ENCODE data around the gene KLF4.
"Not testable (repeated sequence)": the region's sequence is repeated elsewhere in the genome, so short reads cannot be mapped to it uniquely, and the experiment has no call there.

The KLF4 gene

GRCh38 chr9:107489687-107490605 lies at the start of gene KLF4:
KLF4 (minus strand) TSS chr9:107489769; CDS start chr9:107489172, 597 bp downstream.
- DNase-seq, result peak; percentile 61

DNA sequence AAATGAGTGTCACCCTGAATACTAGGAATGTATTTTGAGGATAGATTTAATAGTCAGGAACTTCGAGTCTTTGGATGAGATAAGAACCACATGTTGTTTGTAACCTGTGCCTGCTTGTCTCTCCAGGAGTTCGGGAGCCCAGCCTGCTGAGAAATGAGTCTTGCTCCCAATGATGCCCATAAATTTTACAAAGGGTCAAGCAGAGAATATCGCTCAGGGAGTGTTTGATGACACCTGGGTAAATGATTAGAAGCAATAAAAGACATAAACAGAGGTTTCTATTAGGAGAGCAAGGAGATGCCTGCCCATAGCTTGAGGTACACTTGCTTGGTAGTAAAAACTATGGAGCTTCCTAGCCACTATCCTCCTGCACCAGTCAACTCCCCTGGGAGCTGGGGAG lies 46.9 kb upstream of the KLF4 start:
- DNase-seq, result no peak

DNA sequence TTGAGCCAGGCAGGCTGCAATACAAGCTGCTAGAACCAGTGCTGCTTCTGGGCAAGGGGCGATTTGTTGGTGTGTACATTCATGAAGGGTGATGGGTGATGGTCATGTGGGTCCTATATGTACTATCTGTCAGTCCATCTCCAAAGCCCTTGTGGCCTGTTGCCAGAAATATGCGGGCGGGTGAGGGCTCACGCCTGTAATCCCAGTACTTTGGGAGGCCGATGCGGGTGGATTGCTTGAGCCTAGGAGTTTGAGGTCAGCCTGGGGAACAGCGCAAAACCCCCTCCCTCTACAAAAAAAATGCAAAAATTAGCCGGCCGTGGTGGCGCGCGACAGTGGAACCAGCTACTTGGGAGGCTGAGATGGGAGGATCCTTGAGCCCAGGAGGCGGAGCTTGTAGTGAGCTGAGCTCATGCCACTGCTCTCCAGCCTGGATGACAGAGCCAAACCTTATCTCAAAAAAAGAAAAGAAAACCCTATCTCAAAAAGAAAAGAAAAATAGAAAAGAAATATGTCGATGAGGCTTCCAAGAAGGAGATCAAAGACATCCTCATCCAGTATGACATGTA lies 45.0 kb upstream of the KLF4 start:
- DNase-seq, result no peak

- DNase-seq, result no peak
Observed at GRCh38 chr9:107530679-107531078, 41.1 kb upstream of the KLF4 start.

DNA sequence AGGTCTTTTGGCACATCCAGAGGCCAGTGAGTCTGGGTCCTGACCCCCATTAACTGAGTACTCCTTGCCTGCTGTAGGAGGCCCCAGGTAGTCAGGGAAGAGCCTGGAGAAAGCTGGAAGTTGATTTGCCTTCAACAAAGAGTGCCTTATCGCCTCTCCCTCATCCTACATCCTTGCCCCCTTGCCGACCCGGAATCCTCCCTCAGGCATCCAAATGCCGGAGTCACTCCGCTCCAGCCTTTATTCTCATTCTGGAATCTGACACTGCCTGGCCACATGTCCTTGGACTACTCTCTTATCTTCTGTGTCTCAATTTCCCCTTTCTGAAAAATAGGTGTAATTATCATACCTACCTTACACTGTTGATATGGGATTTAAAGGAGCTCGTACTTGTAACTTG lies 39.1 kb upstream of the KLF4 start:
- DNase-seq, result no peak

DNA sequence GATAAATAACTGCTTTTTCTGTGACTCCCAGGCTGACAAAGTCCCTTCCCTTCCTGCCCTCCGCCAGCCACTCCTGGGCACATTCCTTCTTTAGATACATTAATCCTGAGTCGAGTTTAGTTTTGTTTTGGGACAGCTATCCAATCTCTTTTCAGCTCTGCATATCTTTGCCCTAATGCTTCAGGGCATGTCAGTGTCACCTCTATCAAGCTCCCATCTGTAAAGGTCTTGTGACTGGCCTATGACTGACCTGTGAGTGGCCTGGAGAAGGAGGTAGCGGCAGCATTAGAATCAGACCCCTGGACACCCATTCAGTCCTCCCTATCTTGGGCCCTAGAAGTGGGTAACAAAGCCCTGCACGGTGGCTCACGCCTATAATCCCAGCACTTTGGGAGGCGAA lies 34.0 kb upstream of the KLF4 start:
- DNase-seq, result no peak

- no peak for DNase-seq
Observed at GRCh38 chr9:107520186-107520585, 30.6 kb upstream of the KLF4 start.

- DNase-seq, result no peak
Observed at GRCh38 chr9:107518037-107518807, 28.7 kb upstream of the KLF4 start.

DNA sequence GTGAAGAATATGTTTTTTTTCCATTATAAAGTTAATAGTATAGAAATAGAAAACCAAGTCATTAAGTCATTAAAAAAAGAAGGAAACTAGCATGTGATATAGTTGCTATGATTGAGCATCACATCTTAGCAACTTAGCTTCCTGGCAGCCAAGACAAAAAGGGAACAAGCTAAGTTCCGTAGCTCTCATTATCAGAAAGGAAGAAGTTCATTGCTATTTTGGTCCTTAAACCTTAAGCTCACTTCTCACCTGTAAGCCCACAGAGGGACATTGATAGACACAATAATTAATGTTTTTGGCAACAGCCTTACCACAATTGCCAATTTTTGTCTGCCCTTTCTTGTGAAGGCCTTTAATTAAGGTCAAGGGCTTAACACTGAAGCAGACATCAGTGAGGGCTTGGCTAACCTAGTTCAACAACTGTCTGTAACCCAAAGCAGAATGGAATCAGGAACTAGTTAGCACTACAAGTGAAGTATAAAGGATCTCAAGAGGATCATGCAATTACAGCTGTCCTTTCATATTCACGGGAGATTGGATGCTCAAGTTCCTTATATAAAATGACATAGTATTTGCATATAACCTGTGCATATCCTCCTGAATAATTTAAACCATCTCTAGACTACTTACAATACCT lies 24.0 kb upstream of the KLF4 start:
- no peak for DNase-seq

DNA sequence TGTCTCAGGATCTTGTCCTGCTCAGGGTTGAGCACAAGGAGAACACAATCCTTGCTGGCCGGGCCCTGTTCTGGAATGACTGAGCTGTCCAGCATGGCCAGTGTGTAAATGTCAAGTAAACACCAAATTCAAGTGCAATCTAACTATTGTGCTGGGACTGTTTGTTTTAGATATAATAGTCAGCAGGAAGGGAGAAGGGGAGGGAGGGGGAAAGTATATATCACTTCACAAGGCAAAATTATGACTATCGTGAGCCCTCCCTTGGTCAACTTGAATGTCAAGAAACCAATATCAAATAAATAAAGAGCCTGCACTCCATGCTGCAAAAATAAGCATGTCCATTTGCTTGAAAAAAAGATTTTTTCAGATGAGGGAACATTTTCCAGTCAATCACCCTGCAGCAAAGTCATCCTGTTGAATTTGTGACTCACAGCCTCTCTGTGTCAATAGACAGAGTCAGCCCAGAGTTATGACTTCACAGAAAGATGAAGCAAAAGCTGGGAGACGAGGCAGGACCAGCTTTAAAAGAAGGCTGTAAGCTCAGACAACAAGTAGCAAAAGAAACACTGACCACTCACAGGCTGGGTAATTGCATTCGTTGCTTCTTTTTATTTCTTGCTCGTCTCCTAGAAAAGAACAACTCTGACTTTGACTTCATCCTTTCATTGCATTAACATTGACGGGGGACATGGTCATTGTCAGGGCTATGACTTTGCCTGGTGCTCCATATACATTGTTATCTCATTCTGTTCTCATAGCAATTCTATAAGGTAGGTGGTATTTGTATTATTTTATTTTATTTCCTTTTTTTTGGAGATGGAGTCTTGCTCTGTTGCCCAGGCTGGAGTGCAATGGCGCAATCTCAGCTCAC lies 15.3 kb upstream of the KLF4 start:
- DNase-seq, result no peak

- no peak for DNase-seq
Observed at GRCh38 chr9:107502464-107502863, 12.9 kb upstream of the KLF4 start.

DNA sequence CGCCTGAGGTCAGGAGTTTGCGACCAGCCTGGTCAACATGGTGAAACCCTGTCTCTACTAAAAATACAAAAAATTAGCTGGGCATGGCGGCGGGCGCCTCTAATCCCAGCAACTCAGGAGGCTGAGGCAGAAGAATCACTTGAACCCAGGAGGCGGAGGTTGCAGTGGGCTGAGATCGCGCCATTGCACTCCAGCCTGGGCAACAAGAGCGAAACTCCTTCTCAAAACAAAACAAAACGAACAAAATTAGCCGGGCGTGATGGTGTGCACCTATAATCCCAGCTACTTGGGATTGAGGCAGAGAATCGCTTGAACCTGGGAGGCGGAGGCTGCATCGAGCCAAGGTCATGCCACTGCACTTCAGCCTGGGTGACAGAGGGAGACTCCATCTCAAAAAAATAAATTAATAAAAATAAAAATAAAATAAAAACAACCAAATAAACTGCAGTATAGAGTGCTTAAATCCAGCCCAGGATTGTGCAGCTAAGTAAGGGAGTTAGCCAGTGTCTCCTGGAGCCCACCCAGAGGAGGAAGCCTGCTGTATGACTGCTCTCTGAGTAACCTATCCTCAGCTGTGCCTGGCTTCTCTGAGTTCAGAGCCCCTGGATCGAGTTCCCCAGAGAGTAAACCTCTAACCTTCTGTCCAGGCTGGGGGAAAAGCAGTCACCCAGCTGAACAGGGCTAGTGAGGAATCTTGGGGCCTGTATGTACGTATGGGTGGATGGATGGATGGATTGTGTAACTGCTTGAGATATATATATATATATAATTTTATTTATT lies 11.0 kb upstream of the KLF4 start:
- DNase-seq, result not testable (repeated sequence)

GRCh38 chr9:107496976-107497375 lies 7.4 kb upstream of the KLF4 start:
- DNase-seq, result no peak

- DNase-seq, result no peak
Observed at GRCh38 chr9:107492381-107492970, 2.9 kb upstream of the KLF4 start.

DNA sequence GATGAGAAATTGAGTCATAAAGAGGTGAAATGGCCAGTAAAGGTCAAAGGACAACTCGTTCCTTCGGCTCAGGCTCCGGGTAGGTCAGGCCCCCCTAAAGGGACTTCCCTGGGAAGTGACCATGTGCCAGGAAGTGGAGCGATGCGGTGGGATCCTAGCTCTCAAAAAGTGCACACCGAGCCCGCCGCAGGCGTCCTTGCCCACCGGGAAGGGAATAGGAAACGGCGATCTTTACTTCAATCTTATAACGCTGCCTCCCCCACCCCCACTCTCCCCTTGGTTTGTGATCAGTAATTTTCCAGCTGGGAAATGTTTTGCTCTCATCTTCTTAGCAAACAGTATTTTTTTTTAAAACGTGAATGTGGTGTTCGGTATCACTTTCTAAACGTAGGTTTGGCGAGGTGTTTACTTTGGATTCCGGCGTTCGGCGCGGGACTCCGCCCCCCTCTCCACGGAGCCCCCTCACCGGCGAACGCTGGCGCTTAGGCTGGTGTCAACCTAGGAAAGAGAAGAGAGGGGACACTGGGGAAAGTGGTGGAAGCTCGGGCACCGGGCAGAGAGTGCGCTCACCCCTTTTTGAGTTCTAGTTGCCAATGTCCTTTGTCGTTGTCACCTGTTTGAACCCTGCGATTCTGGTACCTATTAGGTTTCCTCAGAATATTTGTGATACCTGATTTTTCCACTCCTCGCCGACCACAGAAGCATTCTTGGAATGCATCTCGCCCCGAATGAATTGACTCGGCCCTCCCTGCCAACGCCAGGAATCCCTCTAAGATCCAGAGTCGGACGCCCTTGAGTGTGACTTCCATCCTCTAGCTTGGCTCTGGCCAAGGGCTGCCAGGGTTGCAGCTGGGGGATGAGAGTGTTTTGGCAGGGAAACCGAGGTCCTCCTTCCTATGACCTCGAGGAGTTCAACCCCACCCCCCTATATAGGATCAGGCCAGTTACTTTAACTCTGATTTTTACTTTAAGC lies 1.8 kb upstream of the KLF4 start:
- no peak for DNase-seq

DNA sequence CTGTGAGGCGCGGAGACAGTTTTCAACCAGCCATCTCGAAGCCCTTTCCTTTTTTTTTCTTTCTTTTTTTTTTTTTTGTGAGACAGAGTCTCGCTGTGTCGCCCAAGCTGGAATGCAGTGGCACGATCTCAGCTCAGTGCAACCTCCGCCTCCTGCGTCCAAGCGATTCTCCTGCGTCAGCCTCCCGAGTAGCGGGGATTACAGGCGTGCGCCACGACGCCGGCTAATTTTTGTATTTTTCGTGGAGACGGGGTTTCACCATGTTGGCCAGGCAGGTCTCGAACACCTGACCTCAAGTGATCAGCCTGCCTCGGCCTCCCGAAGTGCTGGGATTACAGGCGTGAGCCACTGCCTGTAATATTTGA lies 1.0 kb upstream of the KLF4 start:
- not testable (repeated sequence) for DNase-seq

DNA sequence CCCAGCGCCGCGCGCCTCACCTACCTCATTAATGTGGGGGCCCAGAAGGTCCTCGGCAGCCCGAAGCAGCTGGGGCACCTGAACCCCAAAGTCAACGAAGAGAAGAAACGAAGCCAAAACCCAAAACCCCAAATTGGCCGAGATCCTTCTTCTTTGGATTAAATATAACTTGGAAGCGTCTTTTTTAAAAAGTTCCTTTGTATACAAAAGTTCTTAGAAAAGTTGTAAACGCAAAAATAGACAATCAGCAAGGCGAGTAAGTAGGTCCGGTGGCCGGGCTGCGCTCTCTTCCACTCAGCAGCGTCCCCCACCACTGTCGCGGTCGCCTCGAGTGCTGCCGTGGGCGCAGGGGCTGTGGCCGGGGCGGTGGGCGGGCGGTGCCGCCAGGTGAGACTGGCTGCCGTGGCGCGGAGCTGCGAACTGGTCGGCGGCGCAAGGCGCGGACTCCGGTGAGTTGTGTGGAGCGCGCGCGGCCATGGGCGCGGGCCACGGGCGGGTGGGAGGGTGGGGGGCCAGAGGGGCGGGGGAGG lies 360 bp downstream of the KLF4 start:
- no peak for DNase-seq

DNA sequence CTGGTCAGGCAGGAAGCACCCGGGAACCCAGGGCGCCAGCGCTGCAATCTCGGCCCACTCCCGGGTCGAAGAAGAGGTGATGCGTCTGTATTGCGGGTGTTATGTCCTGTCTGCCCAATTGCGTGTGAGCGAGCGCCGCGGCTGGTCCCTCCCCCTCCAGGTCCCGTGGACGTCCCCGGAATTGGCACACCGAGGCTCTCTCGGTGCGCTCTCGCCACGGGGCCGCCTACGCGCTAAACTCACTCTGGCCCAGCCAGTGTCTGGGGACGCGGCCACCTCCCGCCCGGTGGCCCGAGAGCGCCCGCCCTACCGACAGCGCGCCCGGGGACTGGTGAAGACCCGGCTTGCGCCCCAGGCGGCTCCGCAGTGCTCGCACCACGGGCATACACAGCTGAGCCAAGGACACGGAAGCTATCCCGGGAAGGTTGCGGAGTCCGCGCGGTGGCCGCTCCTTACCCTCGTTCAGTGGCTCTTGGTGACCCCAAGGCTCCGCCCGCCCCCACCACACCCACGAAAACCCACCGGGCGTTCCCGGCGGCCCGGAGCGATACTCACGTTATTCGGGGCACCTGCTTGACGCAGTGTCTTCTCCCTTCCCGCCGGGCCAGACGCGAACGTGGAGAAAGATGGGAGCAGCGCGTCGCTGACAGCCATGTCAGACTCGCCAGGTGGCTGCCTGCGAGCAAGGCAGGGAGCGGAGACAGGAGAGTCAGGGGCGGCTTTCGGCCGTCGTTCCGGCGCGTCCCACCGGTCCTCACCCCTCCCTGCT lies 1.0 kb downstream of the KLF4 start:
- DNase-seq, result no peak
